GM18867 (cell line): ENCODE measurements around the gene CCDC149.
"Not testable (repeated sequence)": the region's sequence is repeated elsewhere in the genome, so short reads cannot be mapped to it uniquely, and the experiment has no call there.

ENCODE experiments used
- ATAC-seq: cut with Tn5 transposase; IDR thresholded peaks from one replicate; pipeline ENCODE4 v1.9.1; 2021; ENCODE audit warnings: mild to moderate bottlenecking, moderate library complexity; ENCODE audit not compliant: unreplicated experiment

CCDC149 gene

GRCh38 chr4:24917076-24917856 lies 4.4 kb upstream of the CCDC149 start:
- no peak for ATAC-seq

GRCh38 chr4:24915121-24915922 lies 2.5 kb upstream of the CCDC149 start:
- ATAC-seq, result no peak

GRCh38 chr4:24914460-24914859 lies 1.6 kb upstream of the CCDC149 start:
- no peak for ATAC-seq

- no peak for ATAC-seq
These were observed 260 bp upstream of the CCDC149 start for GRCh38 chr4:24913119-24913485.

GRCh38 chr4:24910499-24910898 lies 2.3 kb downstream of the CCDC149 start:
- ATAC-seq, result no peak

DNA sequence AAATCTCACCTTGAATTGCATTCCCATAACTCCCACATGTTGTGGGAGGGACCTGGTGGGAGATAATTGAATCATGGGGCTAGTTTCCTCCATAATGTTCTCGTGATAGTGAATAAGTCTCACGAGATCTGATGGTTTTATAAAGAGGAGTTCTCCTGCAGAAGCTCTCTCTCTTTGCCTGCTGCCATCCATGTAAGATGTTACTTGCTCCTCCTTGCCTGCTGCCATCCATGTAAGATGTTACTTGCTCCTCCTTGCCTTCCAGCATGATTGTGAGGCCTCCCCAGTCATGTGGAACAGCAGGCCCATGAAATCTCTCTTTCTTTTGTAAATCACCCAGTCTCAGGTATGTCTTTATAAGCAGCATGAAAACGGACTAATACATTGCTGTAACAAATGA lies 3.2 kb downstream of the CCDC149 start:
- not testable (repeated sequence) for ATAC-seq

DNA sequence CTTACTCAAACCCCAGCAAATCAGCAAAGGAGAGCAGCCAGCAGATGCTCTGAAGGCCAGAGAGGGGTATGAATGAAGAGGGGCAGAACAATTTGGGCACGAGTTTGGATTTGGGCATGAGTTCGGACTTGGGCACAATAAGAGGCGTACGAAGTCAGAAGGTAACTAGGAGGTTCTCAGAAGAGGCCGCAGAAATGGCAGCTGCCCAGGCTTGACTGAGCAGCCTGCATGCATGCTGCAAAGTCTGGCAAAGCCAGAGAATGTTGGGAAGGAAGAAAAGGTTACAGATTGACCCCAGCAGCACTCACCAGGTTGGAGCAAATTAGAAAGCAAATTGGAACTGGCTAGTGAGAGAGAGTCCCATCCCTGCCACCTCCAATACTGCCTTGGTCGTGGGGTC lies 15.2 kb downstream of the CCDC149 start:
- ATAC-seq, result no peak

GRCh38 chr4:24896977-24897376 lies 15.9 kb downstream of the CCDC149 start:
- no peak for ATAC-seq

DNA sequence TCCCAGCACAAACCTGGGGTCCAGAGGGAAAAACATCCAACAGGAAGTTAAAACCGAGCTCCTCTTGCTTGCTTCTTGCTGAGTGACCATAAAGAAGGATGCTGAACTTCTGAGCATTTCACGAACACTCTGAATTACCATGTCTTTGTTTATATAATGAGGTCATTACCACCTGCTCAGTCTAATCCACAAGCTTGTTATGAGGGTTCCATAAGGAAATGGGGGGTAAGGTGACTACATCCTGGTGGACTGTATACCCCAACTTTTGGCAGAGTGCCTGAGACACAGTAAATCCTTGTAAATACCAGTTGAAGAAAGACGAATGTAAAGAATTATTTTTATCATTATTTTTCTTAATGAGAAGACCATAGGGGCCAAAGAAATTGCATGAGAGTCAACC lies 16.8 kb downstream of the CCDC149 start:
- no peak for ATAC-seq

GRCh38 chr4:24895461-24895860 lies 17.4 kb downstream of the CCDC149 start:
- no peak for ATAC-seq

- ATAC-seq, result no peak
These were observed 18.0 kb downstream of the CCDC149 start for GRCh38 chr4:24894846-24895245.

DNA sequence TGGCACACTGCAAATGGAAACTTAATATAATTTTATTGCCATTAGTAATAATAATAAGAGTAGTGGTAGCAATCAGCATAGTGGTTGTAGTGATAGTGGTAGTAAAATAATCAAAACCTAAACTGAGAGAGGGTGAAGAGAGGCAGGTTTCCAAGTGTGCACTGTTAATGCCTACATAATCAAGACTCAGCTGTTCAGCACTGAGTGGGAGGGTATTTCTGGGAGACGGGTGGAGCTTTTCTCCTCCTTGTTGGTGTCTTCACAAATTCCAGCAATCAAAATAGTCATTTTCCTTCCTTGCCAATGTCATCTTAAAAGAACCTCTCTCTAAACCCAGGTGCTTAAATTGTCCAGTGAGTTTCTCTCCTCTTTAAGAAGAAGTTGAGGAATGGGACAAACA lies 18.6 kb downstream of the CCDC149 start:
- ATAC-seq, result no peak

DNA sequence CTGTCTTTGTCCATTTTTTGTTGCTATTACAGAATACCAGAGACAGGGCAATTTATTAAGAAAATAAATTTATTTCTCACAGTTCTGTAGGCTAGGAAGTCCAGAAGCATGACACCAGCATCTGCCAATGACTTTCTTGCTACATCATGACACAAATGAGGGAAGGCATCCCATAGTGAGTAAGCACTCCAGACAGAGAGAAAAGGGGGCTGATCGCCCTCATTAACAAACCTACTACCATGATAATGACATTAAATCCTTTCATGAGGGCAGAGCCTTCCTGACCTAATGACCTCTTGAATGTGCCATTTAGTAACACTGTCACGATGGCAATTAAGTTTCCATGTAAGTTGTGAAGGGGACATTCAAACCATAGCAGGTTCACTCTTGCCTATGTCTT lies 20.1 kb downstream of the CCDC149 start:
- ATAC-seq, result no peak

- ATAC-seq, result no peak
These were observed 20.6 kb downstream of the CCDC149 start for GRCh38 chr4:24892278-24892677.

DNA sequence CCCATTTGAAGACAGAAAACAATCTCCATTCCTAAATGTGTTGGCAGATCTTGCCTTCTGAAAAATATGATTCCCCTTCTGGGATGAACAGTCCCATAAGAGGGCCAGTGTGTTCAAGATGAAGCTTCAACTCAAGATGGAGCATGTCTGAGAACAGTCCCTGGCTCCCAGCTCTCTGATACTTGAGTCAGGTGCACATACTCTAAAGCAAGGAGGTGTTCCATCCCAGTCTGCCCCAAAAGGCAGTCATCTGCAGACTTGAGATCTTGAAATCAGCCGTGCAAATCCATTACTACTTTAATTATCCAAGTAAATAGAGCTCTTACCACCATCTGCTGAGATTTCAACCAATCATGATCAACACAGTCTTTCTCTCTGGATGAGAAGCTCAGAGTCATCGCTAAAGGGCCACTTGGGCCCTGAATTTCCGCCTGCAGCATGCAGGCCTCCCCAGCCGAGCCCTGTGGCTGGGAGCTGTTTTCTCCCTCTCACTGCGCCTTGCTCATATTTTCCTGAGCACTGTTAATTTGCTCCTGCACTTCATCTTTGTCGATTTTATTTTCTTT lies 22.2 kb downstream of the CCDC149 start:
- ATAC-seq, result no peak

DNA sequence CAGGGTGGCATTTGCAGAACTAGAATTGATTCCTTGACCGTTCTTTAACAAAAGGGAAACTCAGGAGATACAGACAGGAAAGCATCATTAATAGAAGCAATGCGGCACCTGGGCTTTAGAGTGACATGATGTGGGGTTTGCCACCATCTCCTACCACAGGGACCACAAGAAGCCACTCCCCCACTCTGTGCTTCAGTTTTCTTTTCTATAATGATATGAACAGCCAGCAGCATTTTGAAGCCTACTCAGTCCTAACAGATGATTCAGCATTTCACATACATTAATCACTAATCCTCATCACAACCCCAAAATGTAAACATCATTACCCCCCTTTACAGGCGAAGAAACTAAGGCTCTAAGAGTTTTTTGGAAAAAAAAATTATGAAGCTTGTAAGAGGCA lies 22.9 kb downstream of the CCDC149 start:
- no peak for ATAC-seq

DNA sequence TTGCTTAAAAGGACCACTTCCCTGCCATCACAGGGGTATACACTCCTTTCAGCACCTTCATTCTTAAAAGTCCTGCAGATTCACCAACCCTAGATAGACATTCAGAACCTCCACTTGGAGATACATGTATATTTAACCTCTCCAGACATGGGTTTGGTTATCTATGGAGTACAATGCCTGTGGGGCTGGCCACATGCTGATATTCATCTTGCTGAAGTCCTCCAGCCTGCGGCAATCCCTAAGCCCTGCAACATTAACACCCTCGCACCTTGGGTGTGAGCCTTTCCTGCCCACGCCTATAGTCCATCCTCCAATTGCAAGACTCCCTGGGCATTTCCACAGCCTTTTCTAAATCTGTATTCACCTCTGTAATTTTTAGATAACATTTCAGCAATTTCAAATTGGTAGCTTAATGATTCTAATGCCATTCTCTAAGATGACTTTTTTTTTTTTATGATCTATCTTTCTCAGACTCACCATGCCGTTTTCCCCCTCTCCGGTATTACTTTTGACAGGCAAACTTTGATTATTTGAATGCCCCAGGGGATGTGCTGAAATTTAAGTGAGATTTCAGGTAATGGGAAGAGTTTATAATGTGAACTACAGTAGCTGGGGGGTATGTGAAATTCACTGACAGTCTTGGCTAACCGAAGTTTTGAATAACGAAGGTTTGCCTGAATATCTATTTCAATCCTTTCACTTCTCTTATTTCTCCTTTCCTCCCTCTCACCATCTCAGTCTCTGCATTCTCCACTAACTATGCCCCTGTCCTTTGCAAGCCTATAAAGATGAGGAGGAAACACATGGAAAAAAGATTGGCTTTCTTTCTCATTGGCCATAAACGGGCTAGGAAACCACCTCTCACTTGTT lies 24.1 kb downstream of the CCDC149 start:
- ATAC-seq, result no peak

- ATAC-seq, result no peak
These were observed 24.9 kb downstream of the CCDC149 start for GRCh38 chr4:24887881-24888430.

DNA sequence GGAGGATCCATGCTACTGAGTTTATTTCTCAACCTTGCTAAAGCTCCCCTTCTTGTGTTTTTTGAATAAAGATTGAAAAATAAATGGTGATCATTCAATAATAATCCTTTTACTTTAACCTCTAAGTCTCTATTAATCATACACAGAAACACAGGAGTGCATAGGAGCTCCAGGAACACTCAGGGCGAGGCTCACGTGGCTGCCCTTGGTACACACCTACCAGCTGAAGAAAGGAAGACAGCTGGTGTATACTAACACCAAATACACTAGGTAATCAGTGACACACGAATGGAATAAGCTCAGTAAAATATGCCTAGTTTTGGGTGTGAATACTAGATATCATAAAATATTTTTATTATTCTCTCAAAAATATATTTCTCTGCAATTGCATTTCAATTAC lies 26.2 kb downstream of the CCDC149 start:
- ATAC-seq, result no peak

- no peak for ATAC-seq
These were observed 27.5 kb downstream of the CCDC149 start for GRCh38 chr4:24885342-24885741.

DNA sequence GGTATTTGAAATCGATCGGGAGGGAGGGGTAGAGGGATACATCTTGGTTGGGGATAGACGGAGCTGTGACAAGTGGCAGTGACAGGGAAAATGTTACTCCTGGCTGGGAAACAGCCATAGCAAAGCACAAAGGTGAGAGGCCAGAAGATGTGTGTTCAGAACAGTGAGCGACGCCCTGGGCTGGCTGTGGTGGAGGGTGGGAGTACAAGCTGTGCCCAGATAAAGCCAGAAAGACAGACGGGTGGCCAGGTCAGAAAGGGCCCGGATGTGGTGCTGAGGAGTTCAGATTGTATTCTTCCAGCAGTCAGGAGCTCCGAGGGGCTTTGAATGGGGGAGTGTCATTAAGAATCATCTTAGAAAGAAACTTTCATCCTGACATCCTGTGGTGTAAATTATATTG lies 27.9 kb downstream of the CCDC149 start:
- no peak for ATAC-seq
